Loucy (cell line): ENCODE data around the gene FOXP1.

Experiments
- H2AFZ ChIP-seq: fragments of 200-600 bp; sonication (generic); 2 replicates; pipeline ENCODE4 v1.6.0; 2016; ENCODE audit warnings: antibody characterized with exemption, mild to moderate bottlenecking, low read length, moderate library complexity
- H3F3A ChIP-seq: fragments of 200-600 bp; 2 replicates; pipeline ENCODE4 v1.6.0; 2016; ENCODE audit warnings: antibody characterized with exemption, low read depth, mild to moderate bottlenecking
- H3K27me3 ChIP-seq: fragments of 200-600 bp; sonication (generic); 2 replicates; pipeline ENCODE4 v1.6.1; 2014; ENCODE audit warnings: low read length, mild to moderate bottlenecking; ENCODE audit not compliant: insufficient read depth, poor library complexity, severe bottlenecking
- H3K36me3 ChIP-seq: fragments of 200-600 bp; sonication (generic); 2 replicates; pipeline ENCODE4 v1.6.1; 2016; ENCODE audit warnings: low read length; ENCODE audit not compliant: insufficient read depth
- H3K4me1 ChIP-seq: fragments of 200-600 bp; sonication (generic); 2 replicates; pipeline ENCODE4 v1.5.1; 2014; ENCODE audit warnings: low read length, mild to moderate bottlenecking; ENCODE audit not compliant: insufficient read depth, poor library complexity, severe bottlenecking
- H3K4me2 ChIP-seq: fragments of 200-600 bp; sonication (generic); 2 replicates; pipeline ENCODE4 v1.6.0; 2014; ENCODE audit warnings: antibody characterized with exemption, low read length, low read depth, mild to moderate bottlenecking; ENCODE audit not compliant: poor library complexity, severe bottlenecking
- H3K4me3 ChIP-seq: fragments of 200-600 bp; sonication (generic); 2 replicates; pipeline ENCODE4 v1.5.1; 2014; ENCODE audit warnings: low read length, mild to moderate bottlenecking, mixed read lengths; ENCODE audit not compliant: poor library complexity, severe bottlenecking
- H3K79me2 ChIP-seq: fragments of 200-600 bp; sonication (generic); 2 replicates; pipeline ENCODE4 v1.6.1; 2014; ENCODE audit warnings: low read length; ENCODE audit not compliant: insufficient read depth
- H3K9ac ChIP-seq: fragments of 200-600 bp; sonication (generic); 2 replicates; pipeline ENCODE4 v1.6.0; 2014; ENCODE audit warnings: mild to moderate bottlenecking, low read depth, low read length, moderate library complexity; ENCODE audit not compliant: poor library complexity, severe bottlenecking
- H3K9me2 ChIP-seq: fragments of 200-600 bp; sonication (generic); replicated peaks from 2 replicates; pipeline ENCODE4 v1.6.1; 2016; ENCODE audit warnings: low read depth, low read length, mixed read lengths
- H3K9me3 ChIP-seq: fragments of 200-600 bp; sonication (generic); 2 replicates; pipeline ENCODE4 v1.6.1; 2014; ENCODE audit warnings: mild to moderate bottlenecking, antibody characterized with exemption, low read length, low read depth; ENCODE audit not compliant: insufficient read depth
- H4K20me1 ChIP-seq: fragments of 200-600 bp; sonication (generic); 2 replicates; pipeline ENCODE4 v1.6.0; 2014; ENCODE audit warnings: antibody characterized with exemption, low read length, mild to moderate bottlenecking; ENCODE audit not compliant: insufficient read depth, poor library complexity, severe bottlenecking
- CTCF ChIP-seq: fragments of 200-600 bp; sonication (generic); conservative IDR thresholded peaks from 2 replicates; pipeline ENCODE4 v1.5.1; 2014; ENCODE audit warnings: mild to moderate bottlenecking, antibody characterized with exemption, low read length
- EZH2phosphoT487 ChIP-seq: fragments of 200-600 bp; IDR thresholded peaks from 2 replicates; pipeline ENCODE4 v1.6.1; 2018; ENCODE audit warnings: antibody characterized with exemption, mild to moderate bottlenecking, moderate library complexity, borderline replicate concordance

The FOXP1 gene

GRCh38 chr3:71078199-71078598, 505.3 kb downstream of the FOXP1 start:
- H3K27me3 ChIP-seq: no peaks in the 10 kb centered on the region
- H3K9ac ChIP-seq: no peak overlapping the region
- no peaks in the 10 kb centered on the region for H3F3A ChIP-seq
- H3K4me1 ChIP-seq: peaks cover 27% of the 10 kb centered on the region
- no peaks in the 10 kb centered on the region for H3K36me3 ChIP-seq
- H3K9me2 ChIP-seq: no peaks in the 10 kb centered on the region
- no peak overlapping the region for H2AFZ ChIP-seq
- no peak overlapping the region for H3K4me2 ChIP-seq
- no peak overlapping the region for H3K4me3 ChIP-seq
- H3K9me3 ChIP-seq: no peaks in the 10 kb centered on the region
- TF ChIP-seq EZH2phosphoT487 (no peak), CTCF (no peak)
- H4K20me1 ChIP-seq: no peaks in the 10 kb centered on the region
- peaks cover 23% of the 10 kb centered on the region; the same call in 1 of the 2 replicates for H3K79me2 ChIP-seq

- TF ChIP-seq CTCF (no peak), EZH2phosphoT487 (no peak)
- H3K79me2 ChIP-seq: peaks cover 25% of the 10 kb centered on the region; the same call in 1 of the 2 replicates
- H3K4me1 ChIP-seq: peaks cover 27% of the 10 kb centered on the region
- no peaks in the 10 kb centered on the region for H4K20me1 ChIP-seq
- H3K9me3 ChIP-seq: no peaks in the 10 kb centered on the region
- H3K27me3 ChIP-seq: no peaks in the 10 kb centered on the region
- H3K9me2 ChIP-seq: no peaks in the 10 kb centered on the region
- no peaks in the 10 kb centered on the region for H3F3A ChIP-seq
- H2AFZ ChIP-seq: no peak overlapping the region
- H3K36me3 ChIP-seq: no peaks in the 10 kb centered on the region
- no peak overlapping the region for H3K4me2 ChIP-seq
- H3K4me3 ChIP-seq: no peak overlapping the region
- no peak overlapping the region for H3K9ac ChIP-seq
Measured at GRCh38 chr3:71077070-71077469, 506.5 kb downstream of the FOXP1 start.

DNA sequence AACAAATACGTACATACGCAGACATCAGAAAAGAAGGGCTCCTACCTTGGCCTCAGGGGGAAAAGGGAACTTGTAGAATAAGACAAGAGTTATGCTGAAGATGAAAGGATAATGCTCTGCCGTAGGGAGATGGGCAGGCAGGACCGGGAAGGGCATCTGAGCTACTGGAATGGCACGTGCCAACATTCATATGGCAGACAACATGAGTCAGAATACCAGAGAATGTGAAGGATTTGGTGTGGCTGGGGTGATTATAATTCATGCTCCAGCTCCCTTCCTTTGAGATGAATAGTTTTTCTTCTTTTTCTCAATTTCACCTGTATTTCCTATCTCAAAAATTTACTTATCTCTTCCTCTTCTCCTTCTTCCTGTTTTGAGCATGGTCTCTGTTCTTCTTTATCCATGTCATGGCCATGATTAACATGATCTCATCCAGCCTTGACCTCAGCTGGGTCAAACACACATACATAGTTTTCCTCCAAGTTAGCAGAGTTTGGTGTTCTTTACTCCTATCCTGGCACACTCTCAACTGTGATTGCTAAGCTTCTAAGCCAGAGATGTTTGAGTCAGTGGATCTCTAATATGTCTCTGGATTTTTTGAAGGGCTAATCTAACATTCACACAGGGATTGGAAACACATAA, 507.0 kb downstream of the FOXP1 start:
- Histone ChIP-seq H3K9me3 (no peaks in the 10 kb centered on the region), H3F3A (no peaks in the 10 kb centered on the region), H3K4me1 (peaks cover 27% of the 10 kb centered on the region), H3K9me2 (no peaks in the 10 kb centered on the region), H2AFZ (no peak overlapping the region), H3K4me2 (no peak overlapping the region), H3K4me3 (no peak overlapping the region), H3K27me3 (no peaks in the 10 kb centered on the region), H3K79me2 (peaks cover 22% of the 10 kb centered on the region; the same call in 1 of the 2 replicates), H4K20me1 (no peaks in the 10 kb centered on the region), H3K9ac (no peak overlapping the region), H3K36me3 (no peaks in the 10 kb centered on the region)
- TF ChIP-seq EZH2phosphoT487 (no peak), CTCF (no peak)
